Kidney tubule cell (primary cell): ENCODE results near the gene PSMB9.

Experiments
- DNase-seq: peaks from one replicate; pipeline ENCODE4 v3.0.0-alpha.2; 2018; ENCODE audit warnings: low spot score

Gene PSMB9

GRCh38 chr6:32905078-32905477 is 51.1 kb downstream of the PSMB9 start:
- peak; percentile 37 for DNase-seq

- DNase-seq: peak; percentile 70
Measured at GRCh38 chr6:32906539-32906938, 52.5 kb downstream of the PSMB9 start.

- peak; percentile 11 for DNase-seq
Measured at GRCh38 chr6:32908897-32909296, 54.9 kb downstream of the PSMB9 start.
